Measurements from ENCODE around the gene MVB12B.

MVB12B gene

DNA sequence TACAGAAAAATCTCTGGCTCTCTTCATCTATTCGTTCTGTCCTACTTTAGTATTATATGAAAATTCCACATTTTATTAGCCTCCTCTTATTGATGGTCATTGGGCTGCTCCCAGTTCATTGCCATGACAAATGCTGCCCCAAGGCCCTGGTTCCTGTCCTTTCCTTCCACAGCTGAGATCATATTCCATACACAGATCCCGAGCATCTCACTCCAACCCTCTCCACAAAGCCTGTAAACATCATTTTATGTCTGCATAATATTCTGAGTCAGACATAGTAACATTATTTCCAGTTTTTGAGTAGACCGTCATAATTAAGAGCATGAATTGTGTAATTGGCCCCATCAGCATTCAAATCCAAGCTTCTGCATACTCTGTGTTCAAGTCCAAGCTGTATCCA is 86.3 kb downstream of the MVB12B start:
- Histone ChIP-seq H3K27me3 (ENCODE audit: insufficient read depth, low read length, poor library complexity, severe bottlenecking) (no peaks in the 10 kb centered on the region), H3K4me1 (ENCODE audit: insufficient read depth, low read length, poor library complexity, severe bottlenecking) (peaks cover 86% of the 10 kb centered on the region), H3K79me2 (ENCODE audit: insufficient read depth, low read length) (peaks cover 5% of the 10 kb centered on the region; the same call in 1 of the 2 replicates), H3K4me2 (ENCODE audit: low read depth, low read length, poor library complexity, severe bottlenecking) (peak overlapping the region; percentile 89), H3K36me3 (ENCODE audit: insufficient read depth, low read length) (no peaks in the 10 kb centered on the region; the same call in 1 of the 2 replicates), H3K9me2 (replicated peaks; ENCODE audit: low read depth, low read length) (no peaks in the 10 kb centered on the region), H3K9me3 (ENCODE audit: insufficient read depth, low read depth, low read length) (no peaks in the 10 kb centered on the region), H3F3A (ENCODE audit: low read depth) (peaks cover 25% of the 10 kb centered on the region), H3K4me3 (ENCODE audit: low read length, poor library complexity, severe bottlenecking) (no peak overlapping the region), H4K20me1 (ENCODE audit: insufficient read depth, low read length, poor library complexity, severe bottlenecking) (no peaks in the 10 kb centered on the region), H3K9ac (ENCODE audit: low read depth, low read length, poor library complexity, severe bottlenecking) (peak overlapping the region; percentile 79), H2AFZ (ENCODE audit: low read length) (no peak overlapping the region)
- TF ChIP-seq EZH2phosphoT487 (IDR thresholded peaks at IDR 0.05; ENCODE audit: borderline replicate concordance) = no peak
- TF ChIP-seq, protein P1, sequence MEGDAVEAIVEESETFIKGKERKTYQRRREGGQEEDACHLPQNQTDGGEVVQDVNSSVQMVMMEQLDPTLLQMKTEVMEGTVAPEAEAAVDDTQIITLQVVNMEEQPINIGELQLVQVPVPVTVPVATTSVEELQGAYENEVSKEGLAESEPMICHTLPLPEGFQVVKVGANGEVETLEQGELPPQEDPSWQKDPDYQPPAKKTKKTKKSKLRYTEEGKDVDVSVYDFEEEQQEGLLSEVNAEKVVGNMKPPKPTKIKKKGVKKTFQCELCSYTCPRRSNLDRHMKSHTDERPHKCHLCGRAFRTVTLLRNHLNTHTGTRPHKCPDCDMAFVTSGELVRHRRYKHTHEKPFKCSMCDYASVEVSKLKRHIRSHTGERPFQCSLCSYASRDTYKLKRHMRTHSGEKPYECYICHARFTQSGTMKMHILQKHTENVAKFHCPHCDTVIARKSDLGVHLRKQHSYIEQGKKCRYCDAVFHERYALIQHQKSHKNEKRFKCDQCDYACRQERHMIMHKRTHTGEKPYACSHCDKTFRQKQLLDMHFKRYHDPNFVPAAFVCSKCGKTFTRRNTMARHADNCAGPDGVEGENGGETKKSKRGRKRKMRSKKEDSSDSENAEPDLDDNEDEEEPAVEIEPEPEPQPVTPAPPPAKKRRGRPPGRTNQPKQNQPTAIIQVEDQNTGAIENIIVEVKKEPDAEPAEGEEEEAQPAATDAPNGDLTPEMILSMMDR (conservative IDR thresholded peaks at IDR 0.05; ENCODE audit: low read length) = no peak

DNA sequence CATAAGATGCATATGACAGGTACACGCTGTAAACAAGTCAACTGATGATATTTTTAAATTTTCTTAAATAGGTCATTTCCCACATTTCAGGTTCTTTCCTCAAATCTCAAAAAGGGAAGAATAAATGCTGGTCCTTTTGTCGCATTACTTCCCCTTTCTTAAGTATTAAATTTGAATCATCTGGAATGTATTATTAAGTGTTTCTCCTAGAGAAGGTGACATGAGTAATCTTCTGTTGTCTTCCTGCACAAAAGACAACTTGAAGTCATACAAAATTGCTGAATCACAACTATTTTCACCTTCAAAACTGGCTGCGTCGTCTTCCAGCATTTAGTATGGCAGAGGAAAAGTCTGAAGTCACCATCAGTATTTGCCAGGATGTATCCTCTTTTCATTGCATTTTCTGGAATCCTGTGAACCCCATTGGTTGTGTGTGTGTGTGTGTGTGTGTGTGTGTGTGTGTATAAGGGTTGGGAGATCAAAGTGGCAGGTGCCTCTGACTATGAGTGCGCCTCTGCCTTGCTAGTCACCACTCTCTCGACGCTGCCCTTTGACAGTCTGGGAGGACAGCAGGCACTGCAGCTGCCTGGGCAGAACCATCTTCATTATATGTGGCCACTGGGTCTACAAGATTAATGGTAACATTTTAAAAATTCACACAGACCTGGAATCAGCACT is 86.9 kb downstream of the MVB12B start:
- Histone ChIP-seq H3K36me3 (ENCODE audit: insufficient read depth, low read length) (no peaks in the 10 kb centered on the region; the same call in 1 of the 2 replicates), H4K20me1 (ENCODE audit: insufficient read depth, low read length, poor library complexity, severe bottlenecking) (no peaks in the 10 kb centered on the region), H3K27me3 (ENCODE audit: insufficient read depth, low read length, poor library complexity, severe bottlenecking) (no peaks in the 10 kb centered on the region), H3K4me2 (ENCODE audit: low read depth, low read length, poor library complexity, severe bottlenecking) (peak overlapping the region; percentile 89), H3K9me2 (replicated peaks; ENCODE audit: low read depth, low read length) (no peaks in the 10 kb centered on the region), H3K4me3 (ENCODE audit: low read length, poor library complexity, severe bottlenecking) (no peak overlapping the region), H3K79me2 (ENCODE audit: insufficient read depth, low read length) (peaks cover 5% of the 10 kb centered on the region; the same call in 1 of the 2 replicates), H3K4me1 (ENCODE audit: insufficient read depth, low read length, poor library complexity, severe bottlenecking) (peaks cover 86% of the 10 kb centered on the region), H2AFZ (ENCODE audit: low read length) (no peak overlapping the region), H3K9me3 (ENCODE audit: insufficient read depth, low read depth, low read length) (no peaks in the 10 kb centered on the region), H3K9ac (ENCODE audit: low read depth, low read length, poor library complexity, severe bottlenecking) (peak overlapping the region; percentile 79), H3F3A (ENCODE audit: low read depth) (peaks cover 25% of the 10 kb centered on the region)
- TF ChIP-seq, protein P1 (conservative IDR thresholded peaks at IDR 0.05; ENCODE audit: low read length) = no peak
- TF ChIP-seq EZH2phosphoT487 (IDR thresholded peaks at IDR 0.05; ENCODE audit: borderline replicate concordance) = no peak

DNA sequence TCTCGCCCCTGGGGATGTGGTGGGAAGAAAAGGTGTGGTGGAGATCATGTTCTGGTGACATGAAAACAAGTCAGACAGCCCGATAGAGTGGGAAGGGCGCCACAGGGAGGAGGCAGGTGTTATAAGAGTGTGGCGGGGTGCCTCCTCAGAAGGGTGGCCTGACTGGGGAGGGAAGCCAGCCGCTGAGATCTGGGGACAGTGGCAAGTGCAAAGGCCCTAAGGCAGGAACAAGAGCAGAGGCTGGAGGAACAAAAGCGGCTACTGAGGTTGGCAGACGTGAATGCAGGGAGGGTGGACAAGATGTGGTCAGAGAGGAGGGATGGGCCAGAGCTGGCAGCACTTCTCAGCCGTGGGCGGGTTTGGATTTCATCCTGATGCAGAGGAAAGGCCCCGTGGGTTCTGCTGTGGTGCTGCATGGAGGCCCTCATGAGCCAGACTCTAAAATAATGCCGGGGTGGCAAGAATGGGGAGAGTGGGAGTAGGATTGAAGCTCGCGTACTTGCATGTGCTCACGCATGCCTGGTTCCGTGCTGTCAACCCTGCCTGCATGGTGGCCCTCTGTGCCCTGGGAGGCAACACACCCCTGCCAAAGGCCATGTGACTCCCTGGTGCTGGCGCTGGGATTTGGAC is 89.2 kb downstream of the MVB12B start:
- H3K9me3 ChIP-seq (ENCODE audit: insufficient read depth, low read depth, low read length) = no peaks in the 10 kb centered on the region
- peaks cover 12% of the 10 kb centered on the region for H3F3A ChIP-seq (ENCODE audit: low read depth)
- TF ChIP-seq, protein P1 (conservative IDR thresholded peaks at IDR 0.05; ENCODE audit: low read length) = no peak
- no peak for TF ChIP-seq EZH2phosphoT487 (IDR thresholded peaks at IDR 0.05; ENCODE audit: borderline replicate concordance)
- H3K36me3 ChIP-seq (ENCODE audit: insufficient read depth, low read length) = no peaks in the 10 kb centered on the region; the same call in 1 of the 2 replicates
- no peak overlapping the region for H2AFZ ChIP-seq (ENCODE audit: low read length)
- H3K79me2 ChIP-seq (ENCODE audit: insufficient read depth, low read length) = no peaks in the 10 kb centered on the region; the same call in 1 of the 2 replicates
- no peak overlapping the region for H3K4me3 ChIP-seq (ENCODE audit: low read length, poor library complexity, severe bottlenecking)
- no peaks in the 10 kb centered on the region for H3K9me2 ChIP-seq (replicated peaks; ENCODE audit: low read depth, low read length)
- H3K4me1 ChIP-seq (ENCODE audit: insufficient read depth, low read length, poor library complexity, severe bottlenecking) = peaks cover 69% of the 10 kb centered on the region
- no peaks in the 10 kb centered on the region for H4K20me1 ChIP-seq (ENCODE audit: insufficient read depth, low read length, poor library complexity, severe bottlenecking)
- H3K9ac ChIP-seq (ENCODE audit: low read depth, low read length, poor library complexity, severe bottlenecking) = no peak overlapping the region
- no peaks in the 10 kb centered on the region for H3K27me3 ChIP-seq (ENCODE audit: insufficient read depth, low read length, poor library complexity, severe bottlenecking)
- H3K4me2 ChIP-seq (ENCODE audit: low read depth, low read length, poor library complexity, severe bottlenecking) = no peak overlapping the region

Measured in Loucy (cell line).